Measurements from ENCODE around the gene C19orf25. TPM values are rescaled to one million over a fixed set of nuclear protein-coding genes. Genes with fewer than 3 reads are reported as not detected.

The C19orf25 gene
- total RNA-seq, 1 donor from 2014 or later: 11.5 TPM

GRCh38 chr19:1497578-1498235 is 18.7 kb upstream of the C19orf25 start:
- peaks cover 0 to 3% (median 2%) of the 10 kb centered on the region in 3 donors for H3K4me1 ChIP-seq (ENCODE audit: control insufficient read depth in 3 of 3, insufficient read depth in 3 of 3, low read length in 3 of 3)
- no peak overlapping the region for H3K27ac ChIP-seq (ENCODE audit: low read depth, low read length)
- H3K27me3 ChIP-seq (ENCODE audit: control insufficient read depth in 3 of 3, insufficient read depth in 3 of 3, low read length in 3 of 3): peaks cover 11 to 39% (median 27%) of the 10 kb centered on the region in 3 donors
- no peaks in the 10 kb centered on the region for H3K36me3 ChIP-seq (ENCODE audit: control insufficient read depth in 3 of 3, insufficient read depth in 3 of 3, low read length in 3 of 3)
- H3K9me3 ChIP-seq (ENCODE audit: control insufficient read depth in 3 of 3, low read length in 3 of 3): no peaks in the 10 kb centered on the region
- H3K4me3 ChIP-seq (ENCODE audit: low read length in 3 of 3): no peak overlapping the region
- no peak overlapping the region for H3K9ac ChIP-seq (ENCODE audit: low read depth in 1 of 3, low read length in 3 of 3)

- Histone ChIP-seq H3K9me3 (ENCODE audit: control insufficient read depth in 3 of 3, low read length in 3 of 3) (no peaks in the 10 kb centered on the region), H3K4me3 (ENCODE audit: low read length in 3 of 3) (no peak overlapping the region), H3K27me3 (ENCODE audit: control insufficient read depth in 3 of 3, insufficient read depth in 3 of 3, low read length in 3 of 3) (peaks cover 10 to 42% (median 25%) of the 10 kb centered on the region in 3 donors), H3K4me1 (ENCODE audit: control insufficient read depth in 3 of 3, insufficient read depth in 3 of 3, low read length in 3 of 3) (peaks cover 0 to 3% (median 2%) of the 10 kb centered on the region in 3 donors), H3K27ac (ENCODE audit: low read depth, low read length) (no peak overlapping the region), H3K9ac (ENCODE audit: low read depth in 1 of 3, low read length in 3 of 3) (no peak overlapping the region), H3K36me3 (ENCODE audit: control insufficient read depth in 3 of 3, insufficient read depth in 3 of 3, low read length in 3 of 3) (no peaks in the 10 kb centered on the region)
These were observed 17.9 kb upstream of the C19orf25 start for GRCh38 chr19:1496714-1497577.

DNA sequence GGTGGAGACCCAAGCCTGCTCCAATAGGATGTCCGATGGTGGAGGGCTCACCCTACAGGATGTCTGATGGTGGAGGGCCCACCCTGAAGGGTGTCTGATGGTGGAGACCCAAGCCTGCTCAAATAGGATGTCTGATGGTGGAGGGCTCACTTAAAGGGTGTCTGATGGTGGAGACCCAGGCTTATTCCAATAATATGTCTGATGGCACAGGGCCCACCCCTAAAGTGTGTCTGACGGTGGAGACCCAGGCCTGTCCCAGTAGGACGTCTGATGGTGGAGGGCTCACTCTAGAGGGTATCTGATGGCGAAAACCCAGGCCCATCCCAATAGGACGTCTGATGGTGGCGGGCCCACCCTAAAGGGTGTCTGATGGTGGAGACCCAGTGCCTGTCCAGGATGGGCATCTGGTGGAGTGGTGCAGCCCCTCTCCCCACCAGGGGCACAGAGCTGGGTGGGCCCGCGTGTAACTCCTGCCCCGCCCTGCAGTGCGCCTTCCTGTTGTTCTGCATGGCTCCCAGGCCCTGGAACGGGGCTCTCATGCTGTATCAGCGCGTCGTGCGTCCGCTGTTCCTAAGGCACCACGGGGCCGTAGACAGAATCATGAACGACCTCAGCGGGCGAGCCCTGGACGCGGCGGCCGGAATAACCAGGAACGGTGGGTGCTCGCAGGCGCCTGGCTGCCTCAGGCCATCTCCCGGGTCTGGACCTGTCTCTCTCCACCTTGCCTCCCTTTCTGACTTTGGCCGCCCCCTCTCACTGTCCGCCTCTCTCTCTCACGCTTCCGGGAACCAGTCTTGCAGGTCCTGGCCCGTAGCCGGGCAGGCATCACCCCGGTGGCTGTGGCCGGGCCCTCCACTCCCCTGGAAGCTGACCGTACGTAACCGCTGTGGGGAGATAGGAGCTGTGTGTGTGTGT is 17.0 kb upstream of the C19orf25 start:
- H3K27me3 ChIP-seq (ENCODE audit: control insufficient read depth in 3 of 3, insufficient read depth in 3 of 3, low read length in 3 of 3): peaks cover 17 to 44% (median 25%) of the 10 kb centered on the region in 3 donors

DNA sequence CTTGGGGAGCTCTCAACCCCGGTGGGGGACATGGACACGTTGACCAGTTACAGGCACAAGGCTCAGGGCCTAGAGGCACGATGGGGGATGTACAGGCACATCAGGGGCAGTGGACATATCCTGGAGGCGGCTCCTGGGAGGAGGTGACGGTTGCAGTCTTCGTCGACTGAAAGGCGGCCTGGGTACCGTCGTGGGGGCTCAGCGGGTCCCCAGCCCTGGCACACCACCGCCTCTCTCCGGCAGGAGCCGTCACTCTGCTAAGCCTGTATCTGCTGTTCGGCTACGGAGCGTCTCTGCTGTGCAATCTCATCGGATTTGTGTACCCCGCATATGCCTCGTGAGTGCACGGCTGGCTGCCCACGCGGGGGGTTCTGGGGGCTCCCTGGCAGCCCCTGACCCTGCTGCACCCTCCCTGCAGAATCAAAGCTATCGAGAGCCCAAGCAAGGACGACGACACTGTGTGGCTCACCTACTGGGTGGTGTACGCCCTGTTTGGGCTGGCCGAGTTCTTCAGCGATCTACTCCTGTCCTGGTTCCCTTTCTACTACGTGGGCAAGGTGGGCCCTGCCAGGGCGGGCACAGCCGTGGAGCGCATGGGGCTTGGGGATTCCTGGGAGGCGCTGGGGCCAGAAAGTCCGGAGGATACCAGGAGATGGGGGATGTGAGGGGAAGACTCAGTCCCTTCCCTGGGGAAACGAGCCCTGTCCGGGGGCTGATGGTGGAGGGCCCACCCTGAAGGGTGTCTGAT is 16.2 kb upstream of the C19orf25 start:
- H3K36me3 ChIP-seq (ENCODE audit: control insufficient read depth in 3 of 3, insufficient read depth in 3 of 3, low read length in 3 of 3): no peaks in the 10 kb centered on the region
- H3K9me3 ChIP-seq (ENCODE audit: control insufficient read depth in 3 of 3, low read length in 3 of 3): no peaks in the 10 kb centered on the region
- peaks cover 0 to 9% (median 8%) of the 10 kb centered on the region in 3 donors for H3K4me1 ChIP-seq (ENCODE audit: control insufficient read depth in 3 of 3, insufficient read depth in 3 of 3, low read length in 3 of 3)
- H3K4me3 ChIP-seq (ENCODE audit: low read length in 3 of 3): no peak overlapping the region
- no peak overlapping the region for H3K9ac ChIP-seq (ENCODE audit: low read depth in 1 of 3, low read length in 3 of 3)
- H3K27ac ChIP-seq (ENCODE audit: low read depth, low read length): no peak overlapping the region
- peaks cover 17 to 42% (median 25%) of the 10 kb centered on the region in 3 donors for H3K27me3 ChIP-seq (ENCODE audit: control insufficient read depth in 3 of 3, insufficient read depth in 3 of 3, low read length in 3 of 3)

More for the DNA sequence above, 17.0 kb upstream of the C19orf25 start:
- no peak overlapping the region for H3K27ac ChIP-seq (ENCODE audit: low read depth, low read length)
- peaks cover 0 to 8% (median 6%) of the 10 kb centered on the region in 3 donors for H3K4me1 ChIP-seq (ENCODE audit: control insufficient read depth in 3 of 3, insufficient read depth in 3 of 3, low read length in 3 of 3)
- no peaks in the 10 kb centered on the region for H3K36me3 ChIP-seq (ENCODE audit: control insufficient read depth in 3 of 3, insufficient read depth in 3 of 3, low read length in 3 of 3)
- no peak overlapping the region for H3K4me3 ChIP-seq (ENCODE audit: low read length in 3 of 3)
- H3K9me3 ChIP-seq (ENCODE audit: control insufficient read depth in 3 of 3, low read length in 3 of 3): no peaks in the 10 kb centered on the region
- H3K9ac ChIP-seq (ENCODE audit: low read depth in 1 of 3, low read length in 3 of 3): no peak overlapping the region

DNA sequence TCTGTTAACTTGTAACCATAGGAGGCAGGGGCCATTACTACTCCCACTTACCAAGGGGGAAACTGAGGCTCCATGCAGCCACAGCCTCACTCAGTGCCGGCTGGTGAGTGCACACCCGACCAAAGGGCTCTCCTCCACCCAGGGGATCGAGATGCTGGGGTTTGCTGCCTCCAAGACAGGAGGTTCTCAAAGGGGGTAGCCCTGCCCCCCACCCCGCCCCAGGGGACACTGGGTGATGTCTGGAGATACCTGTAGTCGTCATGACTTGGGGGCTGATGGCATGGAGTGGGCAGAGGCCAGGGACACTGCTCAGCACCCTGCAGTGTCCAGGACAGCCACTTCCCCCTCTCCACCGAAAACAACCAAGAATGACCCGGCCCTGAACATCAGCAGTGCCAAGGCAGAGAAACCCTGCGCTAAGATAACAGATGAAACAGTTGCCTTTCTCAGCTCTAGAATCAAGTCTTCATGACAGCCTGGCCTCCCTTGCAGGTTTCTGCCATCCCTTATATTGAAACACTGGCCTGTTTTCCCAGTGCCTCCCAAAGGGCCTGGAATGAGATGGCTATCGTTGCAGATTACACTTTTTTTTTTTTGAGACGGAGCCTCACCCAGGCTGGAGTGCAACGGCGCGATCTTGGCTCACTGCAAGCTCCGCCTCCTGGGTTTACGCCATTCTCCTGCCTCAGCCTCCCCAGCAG is 15.2 kb upstream of the C19orf25 start:
- H3K9me3 ChIP-seq (ENCODE audit: control insufficient read depth in 3 of 3, low read length in 3 of 3): no peaks in the 10 kb centered on the region
- peaks cover 0 to 16% (median 13%) of the 10 kb centered on the region in 3 donors for H3K4me1 ChIP-seq (ENCODE audit: control insufficient read depth in 3 of 3, insufficient read depth in 3 of 3, low read length in 3 of 3)
- no peak overlapping the region for H3K4me3 ChIP-seq (ENCODE audit: low read length in 3 of 3)
- peaks cover 17 to 39% (median 25%) of the 10 kb centered on the region in 3 donors for H3K27me3 ChIP-seq (ENCODE audit: control insufficient read depth in 3 of 3, insufficient read depth in 3 of 3, low read length in 3 of 3)
- H3K36me3 ChIP-seq (ENCODE audit: control insufficient read depth in 3 of 3, insufficient read depth in 3 of 3, low read length in 3 of 3): no peaks in the 10 kb centered on the region
- H3K9ac ChIP-seq (ENCODE audit: low read depth in 1 of 3, low read length in 3 of 3): no peak overlapping the region
- no peak overlapping the region for H3K27ac ChIP-seq (ENCODE audit: low read depth, low read length)

DNA sequence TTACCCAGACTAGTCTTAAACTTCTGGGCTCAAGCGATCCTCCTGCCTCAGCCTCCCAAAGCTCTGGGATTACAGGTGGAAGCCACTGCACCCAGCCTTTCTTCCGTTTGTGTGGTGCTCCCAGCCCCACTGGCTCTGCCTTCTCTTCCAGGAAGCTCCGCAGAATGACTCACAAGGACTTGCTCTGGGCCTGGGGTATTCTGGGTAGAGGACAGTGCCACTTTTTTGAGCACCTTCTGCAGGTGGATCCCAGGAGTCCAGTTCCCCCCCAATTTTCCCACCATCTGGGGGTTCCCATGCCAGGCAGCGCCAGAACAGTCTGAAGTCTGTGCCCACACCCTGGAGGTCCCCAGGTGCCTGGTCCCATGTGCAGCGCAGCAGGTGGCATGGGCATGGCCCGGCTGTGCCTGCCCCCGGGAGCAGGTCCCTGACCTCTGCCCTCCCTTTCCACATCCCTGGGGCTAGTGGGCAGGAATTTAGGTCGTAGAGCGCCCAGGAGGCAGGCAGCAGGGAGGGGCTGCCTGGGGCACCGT is 13.5 kb upstream of the C19orf25 start:
- Histone ChIP-seq H3K9ac (ENCODE audit: low read depth in 1 of 3, low read length in 3 of 3) (no peak overlapping the region), H3K36me3 (ENCODE audit: control insufficient read depth in 3 of 3, insufficient read depth in 3 of 3, low read length in 3 of 3) (no peaks in the 10 kb centered on the region), H3K4me3 (ENCODE audit: low read length in 3 of 3) (no peak overlapping the region), H3K9me3 (ENCODE audit: control insufficient read depth in 3 of 3, low read length in 3 of 3) (no peaks in the 10 kb centered on the region), H3K4me1 (ENCODE audit: control insufficient read depth in 3 of 3, insufficient read depth in 3 of 3, low read length in 3 of 3) (peaks cover 0 to 17% (median 13%) of the 10 kb centered on the region in 3 donors), H3K27me3 (ENCODE audit: control insufficient read depth in 3 of 3, insufficient read depth in 3 of 3, low read length in 3 of 3) (peaks cover 11 to 31% (median 20%) of the 10 kb centered on the region in 3 donors), H3K27ac (ENCODE audit: low read depth, low read length) (no peak overlapping the region)

- Histone ChIP-seq H3K4me1 (ENCODE audit: control insufficient read depth in 3 of 3, insufficient read depth in 3 of 3, low read length in 3 of 3) (peaks cover 0 to 17% (median 13%) of the 10 kb centered on the region in 3 donors), H3K27me3 (ENCODE audit: control insufficient read depth in 3 of 3, insufficient read depth in 3 of 3, low read length in 3 of 3) (peaks cover 10 to 24% (median 13%) of the 10 kb centered on the region in 3 donors), H3K9ac (ENCODE audit: low read depth in 1 of 3, low read length in 3 of 3) (no peak overlapping the region), H3K27ac (ENCODE audit: low read depth, low read length) (no peak overlapping the region), H3K36me3 (ENCODE audit: control insufficient read depth in 3 of 3, insufficient read depth in 3 of 3, low read length in 3 of 3) (no peaks in the 10 kb centered on the region), H3K4me3 (ENCODE audit: low read length in 3 of 3) (peak overlapping the region in 1 of 3 donors; percentile 75), H3K9me3 (ENCODE audit: control insufficient read depth in 3 of 3, low read length in 3 of 3) (no peaks in the 10 kb centered on the region)
These were observed 12.8 kb upstream of the C19orf25 start for GRCh38 chr19:1491849-1492170.

DNA sequence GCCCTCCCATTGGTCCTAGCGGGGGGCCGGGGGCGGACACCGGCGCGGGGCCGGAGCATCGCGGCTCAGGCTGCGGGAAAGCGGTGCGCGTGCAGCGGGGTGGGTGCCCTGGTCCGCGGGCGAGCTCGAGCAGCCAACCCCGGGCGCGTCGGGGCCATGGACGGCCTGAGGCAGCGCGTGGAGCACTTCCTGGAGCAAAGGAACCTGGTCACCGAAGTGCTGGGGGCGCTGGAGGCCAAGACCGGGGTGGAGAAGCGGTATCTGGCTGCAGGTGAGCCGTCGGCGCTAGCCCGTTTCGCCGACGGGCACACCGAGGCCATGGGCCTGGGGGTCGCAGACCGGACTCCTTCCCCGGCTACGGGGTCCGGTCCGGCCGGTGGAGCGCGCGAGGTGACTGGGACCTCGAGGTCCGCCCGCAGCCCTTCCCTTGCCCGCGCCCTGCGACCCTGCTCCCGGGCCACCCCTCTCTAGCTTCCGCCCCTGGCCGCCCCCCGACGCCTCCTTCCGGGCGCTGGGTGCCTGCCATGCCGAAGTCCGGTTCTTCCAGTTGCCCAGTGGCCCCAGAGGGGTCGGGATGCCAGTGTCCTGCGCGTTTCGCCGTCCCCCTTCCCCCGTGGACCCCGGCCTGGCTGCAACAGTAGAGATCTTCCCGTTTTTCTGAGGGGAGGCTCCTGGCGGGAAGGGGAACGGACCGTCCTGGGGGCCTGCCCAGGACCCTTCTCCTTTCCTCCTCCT is 12.3 kb upstream of the C19orf25 start, which contains the start of gene REEP6:
REEP6 (plus strand) TSS at position 68 of the 735 bp plus-strand sequence; CDS start at position 157, 89 bp downstream.
- Histone ChIP-seq H3K4me1 (ENCODE audit: control insufficient read depth in 3 of 3, insufficient read depth in 3 of 3, low read length in 3 of 3) (peaks cover 0 to 17% (median 13%) of the 10 kb centered on the region in 3 donors), H3K27ac (ENCODE audit: low read depth, low read length) (peak within 1 kb of the TSS; percentile 54), H3K27me3 (ENCODE audit: control insufficient read depth in 3 of 3, insufficient read depth in 3 of 3, low read length in 3 of 3) (peaks cover 7 to 19% (median 9%) of the 10 kb centered on the region in 3 donors), H3K36me3 (ENCODE audit: control insufficient read depth in 3 of 3, insufficient read depth in 3 of 3, low read length in 3 of 3) (no peaks in the 10 kb centered on the region), H3K9ac (ENCODE audit: low read depth in 1 of 3, low read length in 3 of 3) (peak within 1 kb of the TSS; percentile 43 to 78 (median 74)), H3K4me3 (ENCODE audit: low read length in 3 of 3) (peak within 1 kb of the TSS; percentile 76 to 85 (median 80)), H3K9me3 (ENCODE audit: control insufficient read depth in 3 of 3, low read length in 3 of 3) (no peaks in the 10 kb centered on the region)
